Adipocyte (in vitro differentiated cells): ENCODE results near the gene GDA.
A peak's percentile ranks its signal among the peaks of the same experiment; 100 is the strongest.
"Not testable (repeated sequence)": the region's sequence is repeated elsewhere in the genome, so short reads cannot be mapped to it uniquely, and the experiment has no call there.

Experiments
- DNase-seq: peaks from one replicate; pipeline ENCODE4 v3.0.0-alpha.2; 2015; ENCODE audit warnings: low read depth
- H3K27me3 ChIP-seq: replicated peaks from 2 replicates; pipeline ENCODE4 v1.7.0; 2013; ENCODE audit warnings: mild to moderate bottlenecking, low read length, moderate library complexity; ENCODE audit not compliant: control insufficient read depth, insufficient read depth
- H3K36me3 ChIP-seq: 2 replicates; pipeline ENCODE4 v1.7.0; 2013; ENCODE audit warnings: low read length, mild to moderate bottlenecking, moderate library complexity; ENCODE audit not compliant: control insufficient read depth, insufficient read depth, severe bottlenecking
- H3K4me1 ChIP-seq: 2 replicates; pipeline ENCODE4 v1.7.0; 2013; ENCODE audit warnings: mild to moderate bottlenecking, low read length, moderate library complexity; ENCODE audit not compliant: control insufficient read depth, insufficient read depth
- H3K4me3 ChIP-seq: 2 replicates; pipeline ENCODE4 v1.7.0; 2013; ENCODE audit warnings: mild to moderate bottlenecking, low read length, moderate library complexity
- H3K9ac ChIP-seq: 2 replicates; pipeline ENCODE4 v1.7.0; 2013; ENCODE audit warnings: mild to moderate bottlenecking, low read length, moderate library complexity
- H3K9me3 ChIP-seq: 2 replicates; pipeline ENCODE4 v1.7.0; 2013; ENCODE audit warnings: mild to moderate bottlenecking, low read length, moderate library complexity; ENCODE audit not compliant: control insufficient read depth

Gene GDA

GRCh38 chr9:72280913-72281500, 131.8 kb downstream of the GDA start:
- no peaks in the 10 kb centered on the region for H3K27me3 ChIP-seq
- DNase-seq: peak; percentile 84
- no peak overlapping the region for H3K9ac ChIP-seq
- no peaks in the 10 kb centered on the region for H3K4me1 ChIP-seq
- peaks cover 6% of the 10 kb centered on the region for H3K9me3 ChIP-seq
- no peak overlapping the region for H3K4me3 ChIP-seq
- no peaks in the 10 kb centered on the region for H3K36me3 ChIP-seq

- H3K9me3 ChIP-seq: no peaks in the 10 kb centered on the region
- H3K4me1 ChIP-seq: peaks cover 11% of the 10 kb centered on the region
- DNase-seq: no peak
These were observed 140.2 kb downstream of the GDA start for GRCh38 chr9:72289401-72289800.

GRCh38 chr9:72290311-72290710, 141.1 kb downstream of the GDA start:
- H3K4me1 ChIP-seq: peaks cover 15% of the 10 kb centered on the region
- H3K9ac ChIP-seq: no peak overlapping the region
- H3K9me3 ChIP-seq: no peaks in the 10 kb centered on the region
- no peak for DNase-seq
- no peak overlapping the region for H3K4me3 ChIP-seq
- no peaks in the 10 kb centered on the region for H3K27me3 ChIP-seq
- H3K36me3 ChIP-seq: no peaks in the 10 kb centered on the region

More at GRCh38 chr9:72289401-72289800, 140.2 kb downstream of the GDA start:
- Histone ChIP-seq H3K27me3 (no peaks in the 10 kb centered on the region), H3K36me3 (no peaks in the 10 kb centered on the region), H3K4me3 (no peak overlapping the region), H3K9ac (no peak overlapping the region)

GRCh38 chr9:72291576-72291975, 142.3 kb downstream of the GDA start:
- H3K9me3 ChIP-seq, H3K36me3 ChIP-seq, DNase-seq, H3K4me3 ChIP-seq, H3K9ac ChIP-seq, H3K27me3 ChIP-seq: not testable (repeated sequence)
- H3K4me1 ChIP-seq: peaks cover 15% of the 10 kb centered on the region

- H3K4me3 ChIP-seq: peak overlapping the region; percentile 45
- DNase-seq: peak; percentile 86
- no peaks in the 10 kb centered on the region for H3K27me3 ChIP-seq
- peak overlapping the region; percentile 34 for H3K9ac ChIP-seq
- no peaks in the 10 kb centered on the region for H3K9me3 ChIP-seq
- peaks cover 15% of the 10 kb centered on the region for H3K4me1 ChIP-seq
- H3K36me3 ChIP-seq: no peaks in the 10 kb centered on the region
These were observed 143.0 kb downstream of the GDA start for GRCh38 chr9:72292256-72292682.

- Histone ChIP-seq H3K27me3 (no peaks in the 10 kb centered on the region), H3K9me3 (no peaks in the 10 kb centered on the region), H3K4me3 (peak overlapping the region; percentile 45), H3K4me1 (peaks cover 15% of the 10 kb centered on the region), H3K36me3 (no peaks in the 10 kb centered on the region), H3K9ac (peak overlapping the region; percentile 34)
- peak; percentile 92 for DNase-seq
These were observed 143.8 kb downstream of the GDA start for GRCh38 chr9:72292874-72293607.

- Histone ChIP-seq H3K36me3 (no peaks in the 10 kb centered on the region), H3K4me3 (no peak overlapping the region), H3K9me3 (no peaks in the 10 kb centered on the region), H3K27me3 (no peaks in the 10 kb centered on the region), H3K4me1 (peaks cover 15% of the 10 kb centered on the region), H3K9ac (peak overlapping the region; percentile 22)
- peak; percentile 15 for DNase-seq
These were observed 145.7 kb downstream of the GDA start for GRCh38 chr9:72294936-72295335.

GRCh38 chr9:72297516-72297915, 148.3 kb downstream of the GDA start:
- DNase-seq: no peak
- Histone ChIP-seq H3K9ac (no peak overlapping the region), H3K27me3 (no peaks in the 10 kb centered on the region), H3K4me1 (peaks cover 12% of the 10 kb centered on the region), H3K4me3 (no peak overlapping the region), H3K9me3 (no peaks in the 10 kb centered on the region), H3K36me3 (no peaks in the 10 kb centered on the region)

GRCh38 chr9:72299017-72299603, 149.9 kb downstream of the GDA start:
- peaks cover 6% of the 10 kb centered on the region for H3K4me1 ChIP-seq
- no peaks in the 10 kb centered on the region for H3K9me3 ChIP-seq
- no peak for DNase-seq
- no peaks in the 10 kb centered on the region for H3K27me3 ChIP-seq
- H3K9ac ChIP-seq: no peak overlapping the region
- H3K4me3 ChIP-seq: no peak overlapping the region
- no peaks in the 10 kb centered on the region for H3K36me3 ChIP-seq

- peaks cover 12% of the 10 kb centered on the region for H3K4me1 ChIP-seq
- H3K27me3 ChIP-seq: no peaks in the 10 kb centered on the region
- H3K9ac ChIP-seq: no peak overlapping the region
- no peaks in the 10 kb centered on the region for H3K9me3 ChIP-seq
- H3K4me3 ChIP-seq: no peak overlapping the region
- DNase-seq: no peak
- no peaks in the 10 kb centered on the region for H3K36me3 ChIP-seq
These were observed 151.6 kb downstream of the GDA start for GRCh38 chr9:72300873-72301272.
